ENCODE data around the gene SHC3. TPM values are rescaled to one million over a fixed set of nuclear protein-coding genes. Genes with fewer than 3 reads are reported as not detected.

The SHC3 gene
- total RNA-seq, 1 donor, result 11.7 TPM

DNA sequence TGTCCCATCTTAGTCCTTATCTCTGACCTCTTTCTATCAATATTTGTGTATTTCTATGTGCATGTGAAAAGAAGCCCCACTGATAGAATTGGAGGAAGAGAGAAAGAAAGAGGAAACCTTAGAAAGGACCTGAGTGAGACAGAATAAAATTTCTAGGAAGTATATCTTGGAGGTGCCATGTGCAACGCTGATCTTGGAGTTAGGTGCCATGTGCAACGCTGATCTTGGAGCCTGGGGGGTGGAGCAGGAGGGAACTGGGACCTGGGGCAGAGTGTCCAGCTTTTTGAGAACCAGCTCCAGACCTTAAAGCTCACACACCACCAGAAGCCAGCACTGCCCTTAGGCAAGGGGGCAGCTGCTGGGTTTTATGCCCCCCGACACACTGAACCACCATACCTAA, 89.4 kb downstream of the SHC3 start:
- H3K4me3 ChIP-seq (ENCODE audit: low read depth, low read length), result no peak overlapping the region
- no peak for DNase-seq (ENCODE audit: low read depth)
- TF ChIP-seq CTCF (IDR thresholded peaks at IDR 0.05; ENCODE audit: insufficient read depth, low read depth, low read length), result no peak

DNA sequence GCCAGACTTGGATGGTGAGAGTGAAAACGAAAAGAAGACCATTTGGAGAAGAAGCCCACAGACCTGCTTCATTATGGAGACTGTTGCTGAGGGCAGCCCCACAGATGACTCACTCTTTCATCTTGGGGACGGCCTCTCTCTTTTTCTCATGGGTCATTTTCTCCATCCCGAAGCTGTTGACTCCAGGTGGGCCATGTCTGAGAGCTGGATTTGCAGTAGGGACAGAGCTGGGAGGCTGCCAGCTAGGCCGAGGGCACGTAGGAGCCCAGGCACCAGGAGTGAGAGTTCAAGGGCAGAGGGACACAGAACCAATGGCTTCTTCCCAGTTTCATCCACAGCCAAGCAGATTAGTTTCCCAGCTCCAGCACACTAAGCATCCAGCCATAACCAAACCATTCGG, 95.0 kb downstream of the SHC3 start:
- TF ChIP-seq CTCF (IDR thresholded peaks at IDR 0.05; ENCODE audit: insufficient read depth, low read depth, low read length), result no peak
- no peak for DNase-seq (ENCODE audit: low read depth)
- H3K4me3 ChIP-seq (ENCODE audit: low read depth, low read length), result no peak overlapping the region

DNA sequence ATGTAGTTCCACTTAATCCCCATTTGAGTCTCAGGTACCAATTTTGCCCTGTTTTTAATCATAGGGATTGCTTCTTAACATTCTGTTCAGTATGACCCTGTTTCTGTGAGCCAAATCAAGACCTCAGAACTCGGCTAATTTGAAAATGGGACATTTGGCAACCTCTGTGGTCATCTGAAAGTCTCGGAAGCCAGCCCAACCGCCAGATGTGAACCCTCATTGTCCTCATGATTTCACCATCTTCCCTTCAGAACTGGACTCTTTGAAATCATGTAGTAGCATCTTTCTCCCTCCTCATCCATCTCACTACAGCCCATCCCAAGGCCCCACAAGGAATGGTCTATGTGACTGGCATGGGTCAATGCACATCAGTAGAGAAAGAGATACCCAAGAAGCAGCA, 98.4 kb downstream of the SHC3 start:
- no peak overlapping the region for H3K4me3 ChIP-seq (ENCODE audit: low read depth, low read length)
- TF ChIP-seq CTCF (IDR thresholded peaks at IDR 0.05; ENCODE audit: insufficient read depth, low read depth, low read length), result no peak
- peak; percentile 39 for DNase-seq (ENCODE audit: low read depth)

DNA sequence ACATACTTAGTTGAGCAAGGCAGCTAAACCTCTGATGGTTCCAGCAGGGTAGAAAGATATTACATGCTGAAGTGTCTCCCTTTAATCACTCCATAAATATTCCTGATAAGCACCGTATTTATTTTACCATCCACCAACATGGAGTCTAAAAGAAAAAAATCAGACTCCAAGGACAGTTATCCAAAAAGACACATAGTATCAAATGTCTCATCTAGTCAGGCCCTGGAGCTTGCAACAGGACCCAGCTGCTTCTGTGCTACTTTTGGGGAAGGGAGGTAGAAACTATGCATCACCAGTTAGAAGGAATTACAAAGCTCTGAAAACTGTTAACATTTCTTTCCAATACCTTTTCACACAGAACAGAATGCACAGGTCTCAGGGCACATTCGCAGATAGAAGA, 99.2 kb downstream of the SHC3 start:
- no peak for DNase-seq (ENCODE audit: low read depth)
- H3K4me3 ChIP-seq (ENCODE audit: low read depth, low read length), result no peak overlapping the region
- no peak for TF ChIP-seq CTCF (IDR thresholded peaks at IDR 0.05; ENCODE audit: insufficient read depth, low read depth, low read length)

- DNase-seq (ENCODE audit: low read depth), result peak; percentile 35
- H3K4me3 ChIP-seq (ENCODE audit: low read depth, low read length), result no peak overlapping the region
- no peak for TF ChIP-seq CTCF (IDR thresholded peaks at IDR 0.05; ENCODE audit: insufficient read depth, low read depth, low read length)
Measured at GRCh38 chr9:89078860-89079259, 99.8 kb downstream of the SHC3 start.

DNA sequence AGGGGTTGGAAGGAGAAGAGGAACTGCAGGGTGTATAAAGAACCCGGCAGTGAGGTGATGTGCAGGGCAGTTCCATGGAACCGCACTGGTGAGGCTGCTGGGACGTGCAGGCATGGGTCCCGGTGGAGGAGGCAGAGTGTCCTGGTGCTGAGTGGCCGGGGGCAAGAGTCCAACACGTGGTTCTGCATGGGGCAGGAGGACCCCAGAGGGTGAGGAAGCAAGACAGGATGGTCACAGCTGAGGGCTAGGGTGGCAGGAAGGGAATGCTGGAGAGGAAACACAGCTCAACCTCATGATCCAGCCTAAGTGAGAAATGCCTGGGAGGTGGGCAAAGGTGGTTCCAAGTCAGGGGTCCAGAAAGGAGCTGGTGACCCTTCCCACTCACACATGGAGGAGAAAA, 100.2 kb downstream of the SHC3 start:
- no peak for TF ChIP-seq CTCF (IDR thresholded peaks at IDR 0.05; ENCODE audit: insufficient read depth, low read depth, low read length)
- no peak overlapping the region for H3K4me3 ChIP-seq (ENCODE audit: low read depth, low read length)
- no peak for DNase-seq (ENCODE audit: low read depth)

DNA sequence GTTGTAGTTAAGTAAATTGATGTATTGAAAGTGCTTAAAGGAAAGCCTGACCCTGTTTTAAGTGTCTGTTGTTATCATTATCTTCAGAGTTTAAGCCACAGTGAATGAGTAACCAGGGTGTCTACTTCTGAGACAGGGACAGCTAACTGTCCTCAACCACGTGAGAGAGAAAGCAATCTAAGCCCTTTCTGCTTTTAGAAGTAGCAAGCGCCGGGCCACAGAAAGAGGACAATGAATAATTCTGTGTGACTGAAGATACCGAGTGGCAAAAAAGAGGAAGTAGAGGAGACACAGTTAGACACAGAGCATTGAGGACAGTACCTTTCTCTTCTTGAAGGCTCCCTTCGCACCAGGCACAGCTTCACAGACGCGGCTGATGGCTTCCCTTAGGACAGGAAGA, 101.1 kb downstream of the SHC3 start:
- DNase-seq (ENCODE audit: low read depth), result no peak
- no peak overlapping the region for H3K4me3 ChIP-seq (ENCODE audit: low read depth, low read length)
- no peak for TF ChIP-seq CTCF (IDR thresholded peaks at IDR 0.05; ENCODE audit: insufficient read depth, low read depth, low read length)
